SK-N-SH (cell line): ENCODE data around the gene SP9.

Experiments used
- CTCF ChIP-seq: fragments of 200-600 bp; sonication (generic); IDR thresholded peaks from 2 replicates; pipeline ENCODE4 v1.6.1; 2017; ENCODE audit warnings: antibody characterized with exemption, mild to moderate bottlenecking, moderate library complexity
- RCOR1 ChIP-seq: fragments of 150-350 bp; IDR thresholded peaks from 2 replicates; pipeline ENCODE4 v1.6.1; 2017; ENCODE audit warnings: antibody characterized with exemption, low read length
- TF ChIP-seq, protein P1 (sequence below): fragments of 150-350 bp; IDR thresholded peaks from 2 replicates; pipeline ENCODE4 v1.6.1; 2017; ENCODE audit warnings: antibody characterized with exemption, low read length, low read depth, borderline replicate concordance

DNA sequence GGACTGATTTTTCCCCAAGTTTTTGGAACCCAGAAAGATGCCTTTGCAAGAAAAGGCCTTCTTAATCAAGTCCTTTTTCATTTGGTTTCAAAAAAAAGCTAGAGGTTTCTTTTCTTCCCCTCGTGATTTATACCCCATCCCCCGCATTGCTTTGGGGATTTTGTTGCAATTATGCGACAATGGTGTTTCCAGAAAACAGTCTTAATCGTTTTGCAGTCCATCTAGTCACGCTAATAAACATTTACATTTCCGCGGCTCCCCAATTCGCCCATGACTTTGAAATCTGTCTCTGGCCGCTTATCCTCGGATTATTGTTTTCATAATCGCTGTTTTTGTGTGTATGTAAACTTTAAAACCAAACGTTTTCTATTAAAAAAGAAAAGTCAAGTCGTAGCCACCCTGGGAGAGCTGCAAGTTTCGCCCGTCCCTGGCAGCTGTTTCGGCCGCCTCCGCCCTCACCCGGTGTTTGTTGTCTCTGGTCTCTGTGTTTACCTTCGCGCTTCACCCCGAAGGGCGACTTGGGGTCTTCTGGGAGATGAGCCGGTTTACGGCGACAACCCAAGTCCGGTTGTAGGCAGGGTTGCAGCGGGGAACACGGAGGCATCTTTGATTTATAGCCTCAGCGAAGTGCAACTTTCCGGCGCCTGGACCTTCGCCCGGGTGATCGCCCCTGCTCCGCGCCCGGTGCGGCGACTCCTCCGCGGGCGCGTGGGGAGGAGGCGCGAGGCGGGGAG is 667 bp downstream of the SP9 start:
- TF ChIP-seq RCOR1 (no peak), CTCF (no peak)
- TF ChIP-seq, protein P1, sequence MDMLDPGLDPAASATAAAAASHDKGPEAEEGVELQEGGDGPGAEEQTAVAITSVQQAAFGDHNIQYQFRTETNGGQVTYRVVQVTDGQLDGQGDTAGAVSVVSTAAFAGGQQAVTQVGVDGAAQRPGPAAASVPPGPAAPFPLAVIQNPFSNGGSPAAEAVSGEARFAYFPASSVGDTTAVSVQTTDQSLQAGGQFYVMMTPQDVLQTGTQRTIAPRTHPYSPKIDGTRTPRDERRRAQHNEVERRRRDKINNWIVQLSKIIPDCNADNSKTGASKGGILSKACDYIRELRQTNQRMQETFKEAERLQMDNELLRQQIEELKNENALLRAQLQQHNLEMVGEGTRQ, result no peak
